NCI-H748 treated with DMSO at 0.1 percent for 48 hours (cell line): ENCODE data around the gene KMO.

Experiments used
- DNase-seq: peaks from one replicate; lab custom pipeline; 2025; lab: John Stamatoyannopoulos, UW

The KMO gene

GRCh38 chr1:241630476-241630875 is 98.3 kb downstream of the KMO start:
- DNase-seq: no peak

DNA sequence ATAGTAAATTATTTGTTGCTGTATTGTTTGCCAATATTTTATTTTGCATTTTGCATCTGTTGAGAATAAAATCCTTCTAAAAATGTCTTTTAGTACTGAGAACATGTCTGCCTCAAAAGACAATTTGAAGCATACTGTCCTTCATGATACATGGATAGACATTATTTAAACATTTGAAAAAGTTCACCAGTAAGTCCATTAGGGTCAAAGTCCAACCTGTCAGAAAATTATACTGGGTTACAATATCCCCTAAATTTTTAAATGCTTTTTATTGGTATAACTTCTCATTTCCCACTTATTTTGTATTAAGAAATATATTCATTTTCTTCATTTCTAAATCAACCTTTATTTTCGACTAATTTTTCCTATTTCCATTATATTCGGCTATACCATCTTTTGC is 98.7 kb downstream of the KMO start:
- DNase-seq: no peak

- DNase-seq: no peak
Measured at GRCh38 chr1:241631674-241632073, 99.5 kb downstream of the KMO start.

DNA sequence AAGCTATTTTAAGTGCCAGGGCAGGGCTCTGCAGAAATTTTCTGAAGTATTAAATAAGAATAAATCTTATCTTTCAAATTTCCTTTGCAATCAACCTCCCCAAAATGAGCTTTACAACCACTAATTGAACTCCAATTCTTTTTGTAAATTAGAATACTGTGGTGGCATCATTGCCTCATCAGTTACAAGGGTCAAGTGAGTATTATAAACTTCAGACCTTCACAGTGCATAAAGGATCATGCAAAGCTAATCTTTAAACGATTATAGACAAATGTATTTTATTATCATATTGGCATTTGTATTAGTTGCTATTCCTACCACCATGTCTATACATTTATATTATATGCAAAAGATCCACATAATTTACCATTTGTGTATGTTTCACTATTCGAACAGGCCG is 100.8 kb downstream of the KMO start:
- DNase-seq: no peak

DNA sequence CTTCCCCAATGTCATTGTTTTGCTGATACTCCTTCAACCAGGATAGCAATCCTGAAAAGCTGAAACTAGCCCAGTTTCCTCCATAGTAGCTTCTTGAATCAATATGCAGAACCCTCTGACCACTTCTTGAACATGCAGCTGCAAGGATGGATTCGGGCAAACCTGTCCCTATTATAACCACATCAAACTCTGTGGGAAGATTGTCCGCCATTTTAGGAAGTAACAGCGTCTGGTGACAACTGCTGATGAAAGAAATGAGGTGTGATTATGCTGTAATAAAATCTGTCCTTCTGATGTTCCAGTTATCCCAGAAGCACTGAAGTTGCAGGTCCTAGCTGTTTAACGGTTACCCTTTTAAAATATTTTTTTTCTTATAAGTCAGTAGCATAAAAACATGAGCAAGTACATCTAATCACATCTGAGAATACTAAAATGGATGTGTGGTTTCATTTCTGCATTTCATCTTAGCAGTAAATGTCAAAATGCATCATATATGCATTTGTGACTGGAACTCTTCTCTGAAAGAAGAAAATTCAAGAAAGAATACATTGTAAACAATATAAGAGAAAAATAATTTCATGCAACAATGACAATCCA is 103.5 kb downstream of the KMO start:
- DNase-seq: no peak

DNA sequence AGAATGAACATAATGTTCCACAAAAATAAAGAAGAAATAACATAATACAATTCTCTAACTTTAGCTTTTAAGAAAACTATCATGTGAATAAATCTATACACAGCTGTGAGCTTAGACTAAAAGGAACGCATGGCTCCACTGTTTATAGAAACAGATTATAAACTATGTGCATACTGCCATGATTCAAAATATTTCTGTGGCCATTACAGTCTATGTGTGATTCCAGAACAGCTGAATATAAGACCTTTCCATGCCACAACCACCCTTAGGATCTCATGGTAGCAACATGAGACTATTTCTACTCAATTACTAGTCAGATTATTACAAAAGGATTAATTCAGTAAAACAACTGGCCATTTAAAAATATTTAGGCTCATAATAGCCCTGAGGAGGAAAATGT is 104.1 kb downstream of the KMO start:
- no peak for DNase-seq

DNA sequence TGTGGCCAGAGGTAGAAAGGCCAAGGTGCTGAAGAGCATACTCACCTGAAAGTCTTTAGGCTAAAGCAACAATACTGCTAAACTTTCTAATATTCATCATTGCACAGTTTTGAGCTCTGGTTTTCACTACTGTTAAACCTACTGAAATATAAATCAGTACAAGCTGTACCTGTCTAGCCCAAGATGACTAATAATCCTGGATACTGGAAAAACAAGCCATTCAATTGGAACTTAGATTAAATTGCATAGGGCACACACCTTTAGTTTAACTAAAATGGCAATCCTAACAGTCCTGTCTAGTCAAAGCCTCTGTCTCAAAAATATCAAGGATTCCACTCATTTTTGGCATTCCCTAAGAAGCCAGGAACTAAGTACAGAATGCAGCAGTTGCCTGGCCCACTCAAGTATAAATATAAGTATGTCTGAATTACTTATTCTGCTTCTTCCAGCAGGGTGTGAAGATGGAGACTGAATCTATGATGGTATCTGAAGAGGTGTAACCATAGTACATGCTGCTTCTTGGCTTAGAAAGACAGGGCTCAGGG is 104.9 kb downstream of the KMO start:
- no peak for DNase-seq

DNA sequence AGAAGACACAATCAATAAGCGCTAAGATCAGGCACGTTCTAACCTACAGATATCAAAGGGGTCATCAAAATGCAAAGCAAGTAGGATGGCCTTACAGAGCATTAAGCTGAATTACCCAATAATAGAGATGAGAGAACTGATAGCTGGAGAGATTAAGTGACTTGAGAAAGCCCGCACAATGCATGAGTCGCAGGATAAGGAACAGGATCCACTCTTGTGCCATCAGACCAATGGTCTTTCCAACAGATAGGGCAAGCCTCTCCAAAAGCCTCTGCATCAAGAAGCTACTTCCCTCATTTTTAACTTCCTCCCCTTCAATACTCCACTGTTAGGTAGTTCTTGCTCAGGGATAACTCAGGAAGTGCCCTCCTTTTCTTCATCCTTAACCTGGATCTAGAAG is 105.4 kb downstream of the KMO start:
- no peak for DNase-seq

GRCh38 chr1:241638099-241638682 is 106.0 kb downstream of the KMO start:
- no peak for DNase-seq

DNA sequence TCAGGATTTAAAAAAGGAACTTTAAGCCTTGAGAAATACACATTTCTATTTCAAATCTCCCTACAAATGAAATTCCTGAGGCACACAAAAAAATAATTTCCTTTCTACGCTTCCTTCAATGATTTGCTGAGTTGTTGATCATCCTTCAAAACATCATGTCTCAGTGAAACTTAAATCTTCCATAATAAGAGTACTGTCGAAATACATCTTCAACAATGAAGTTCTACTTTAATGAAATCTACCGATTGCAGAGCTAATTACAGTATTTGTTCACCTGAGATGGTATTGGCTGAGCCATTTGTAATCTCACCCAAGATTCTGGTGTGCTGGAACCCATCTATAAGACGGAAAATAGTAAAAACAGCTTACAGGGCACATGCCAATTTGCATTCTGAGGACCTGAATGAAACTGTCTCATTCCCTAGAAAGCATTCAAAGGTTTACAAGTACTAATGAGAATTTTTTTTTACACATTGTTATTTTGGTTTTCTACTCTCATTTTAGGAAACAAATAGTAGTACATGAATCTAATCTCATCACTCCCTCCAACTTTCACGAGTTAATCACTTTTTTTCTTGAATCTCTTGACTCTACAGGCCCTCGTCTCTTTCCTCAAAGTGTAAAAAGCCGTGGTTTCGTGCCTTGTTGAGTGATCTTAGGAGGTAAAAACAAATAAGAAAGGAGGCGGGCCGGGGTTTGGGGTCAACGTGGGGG is 106.9 kb downstream of the KMO start:
- no peak for DNase-seq

- no peak for DNase-seq
Measured at GRCh38 chr1:241639623-241640148, 107.5 kb downstream of the KMO start.

DNA sequence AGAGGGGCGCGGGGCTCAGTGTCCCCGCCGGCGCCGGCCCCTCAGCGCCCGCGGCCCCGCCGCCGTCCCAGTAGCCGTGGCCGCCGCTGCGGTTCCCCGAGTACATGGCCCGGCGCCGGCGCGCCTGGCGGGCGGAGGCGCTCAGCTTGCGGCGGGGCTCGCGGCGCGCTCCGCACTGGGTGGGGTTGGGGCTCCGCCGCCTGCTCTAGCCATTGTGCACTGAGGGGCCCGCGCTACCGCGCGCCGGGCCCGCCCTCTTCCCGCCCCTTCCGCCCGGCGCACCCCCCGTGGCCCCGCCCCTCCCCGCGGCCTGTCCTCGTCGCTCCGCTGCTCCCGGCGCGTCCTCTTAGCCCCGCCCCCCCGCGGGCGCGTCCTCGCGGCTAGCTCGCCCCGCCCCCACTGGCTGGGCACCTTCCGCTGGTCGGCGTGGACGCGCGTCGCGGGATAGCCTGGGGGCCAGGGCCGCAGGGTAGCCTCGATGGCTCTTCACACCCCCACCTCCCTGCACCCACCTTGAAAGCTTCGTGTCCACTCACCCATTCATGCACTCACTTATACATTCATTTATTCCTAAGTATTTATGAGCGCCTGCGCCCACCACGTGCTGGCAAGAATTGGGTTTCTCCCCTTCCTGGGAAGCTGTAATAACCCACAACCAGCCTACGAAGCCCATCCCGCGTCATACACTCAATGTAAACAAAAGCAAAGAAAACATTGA is 108.1 kb downstream of the KMO start, which contains the start of the genes CHML and OPN3:
Gene CHML, minus strand, starts transcription at position 221 of the 718 bp plus-strand sequence. CDS start 4,603 bp downstream, outside the sequence.
Gene OPN3, minus strand, starts transcription at position 221 of the 718 bp plus-strand sequence. Its CDS starts 115 bp downstream, at position 106.
- DNase-seq: peak; percentile 51

GRCh38 chr1:241640867-241641622 is 108.9 kb downstream of the KMO start:
- no peak for DNase-seq

DNA sequence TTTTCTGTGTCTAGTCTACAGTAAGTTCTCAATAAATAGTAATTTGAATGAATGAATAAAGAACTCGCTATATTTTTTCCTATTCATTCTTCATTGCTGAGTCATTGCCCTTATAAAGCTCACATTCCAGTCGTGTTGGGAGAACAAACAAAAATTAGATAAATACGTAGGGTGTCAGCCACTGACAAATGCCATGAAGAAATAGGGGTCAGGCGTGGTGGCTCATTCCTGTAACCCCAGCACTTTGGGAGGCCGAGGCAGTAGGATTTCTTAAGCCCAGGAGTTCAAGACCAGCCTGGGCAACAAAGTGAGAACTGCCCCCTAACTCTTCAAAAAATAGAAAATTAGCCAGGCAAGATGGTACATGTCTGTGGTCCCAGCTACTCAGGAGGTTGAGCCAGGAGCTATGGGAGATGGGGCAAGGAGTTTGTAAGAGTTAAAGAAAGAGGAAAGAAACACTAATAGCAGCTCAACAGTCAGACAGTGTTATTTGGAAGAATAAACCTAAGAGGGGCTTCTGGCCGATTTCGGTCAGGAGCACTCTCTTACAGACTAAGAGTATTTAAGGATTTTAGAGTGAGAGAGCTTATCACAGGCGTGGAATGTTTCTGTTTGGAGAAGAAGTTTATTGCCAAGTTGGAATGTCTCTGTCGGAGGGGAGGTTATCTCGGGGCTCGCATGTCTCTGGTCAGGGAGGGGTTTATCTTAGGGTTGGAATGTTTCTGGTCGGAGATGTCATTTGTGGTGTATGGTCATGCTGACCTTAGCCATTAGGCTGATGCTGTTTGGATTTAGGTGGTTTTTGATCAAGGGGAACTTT is 109.8 kb downstream of the KMO start:
- DNase-seq: no peak

- DNase-seq: no peak
Measured at GRCh38 chr1:241642593-241642944, 110.4 kb downstream of the KMO start.

DNA sequence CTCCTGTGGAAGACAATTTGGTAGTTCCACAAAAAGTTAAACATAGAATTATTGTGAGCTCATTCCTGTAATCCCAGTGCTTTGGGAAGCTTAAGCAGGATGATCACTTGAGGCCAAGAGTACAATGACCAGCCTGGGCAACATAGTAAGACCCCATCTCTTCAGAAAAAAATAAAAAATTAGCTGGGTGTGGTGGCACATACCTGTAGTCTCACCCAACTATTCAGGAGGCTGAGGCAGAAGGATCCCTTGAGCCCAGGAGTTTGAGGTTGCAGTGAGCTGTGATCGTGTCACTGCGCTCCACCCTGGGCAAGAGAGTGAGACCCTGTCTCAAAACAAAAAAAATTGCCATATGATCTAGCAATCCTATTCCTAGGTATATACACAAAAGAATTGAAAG is 112.1 kb downstream of the KMO start:
- no peak for DNase-seq

DNA sequence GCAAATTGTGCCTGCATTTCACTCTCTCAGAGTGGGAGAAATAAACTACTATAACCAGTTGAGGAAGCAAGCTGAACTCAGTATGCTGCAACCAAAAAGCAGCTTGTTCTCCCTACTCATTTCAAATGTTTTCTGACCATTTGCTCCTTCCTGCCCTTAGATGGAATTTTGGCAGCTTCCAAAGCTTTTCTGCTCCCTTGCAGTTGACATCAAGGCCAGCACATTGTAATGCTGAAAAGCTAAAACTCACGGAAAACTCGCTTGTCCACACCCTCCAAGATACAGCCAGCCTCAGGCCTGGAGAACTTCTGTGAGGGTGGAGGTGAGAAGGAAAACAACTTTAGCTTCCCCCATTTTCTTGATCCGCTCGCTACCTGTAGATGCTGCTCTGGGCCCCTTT is 113.0 kb downstream of the KMO start:
- no peak for DNase-seq
